GM12878 (cell line): ENCODE data around the gene SMIM35. TPM values are rescaled to one million over a fixed set of nuclear protein-coding genes. Genes with fewer than 3 reads are reported as not detected.

ENCODE experiments used
- ATAC-seq: fragments of 200-7000 bp; cut with Tn5 transposase; 3 replicates; pipeline ENCODE4 v1.9.1; 2020; ENCODE audit warnings: mild to moderate bottlenecking, moderate library complexity
- BruUV-seq: library from RNA; stranded (reverse); fragments of 400-500 nt; replicated peaks from 2 replicates; lab custom pipeline; 2021; lab: Mats Ljungman, UMichigan
- CTCF ChIA-PET: fragments of 300-600 bp; sonication (Branson Sonifier 250); formaldehyde crosslinking; extraction: SDS; loops from one replicate; lab custom pipeline; 2021; ENCODE audit warnings: inconsistent platforms; lab: Yijun Ruan, JAX
- POLR2A ChIA-PET: fragments of 350-600 bp; formaldehyde crosslinking; extraction: SDS; loops from one replicate; lab custom pipeline; 2021; ENCODE audit warnings: inconsistent platforms; lab: Charles Lee
- RAD21 ChIA-PET: fragments of 300-600 bp; sonication (Branson Sonifier 250); formaldehyde crosslinking; loops from one replicate; lab custom pipeline; 2023; ENCODE audit warnings: antibody characterized with exemption; ENCODE audit not compliant: unreplicated experiment; lab: Charles Lee
- SMC1A ChIA-PET: fragments of 300-600 bp; sonication (Branson Sonifier 250); formaldehyde crosslinking; loops from one replicate; lab custom pipeline; 2023; ENCODE audit not compliant: unreplicated experiment, uncharacterized antibody; lab: Charles Lee
- DNase-seq: peaks from one replicate; pipeline ENCODE4 v3.0.0-alpha.2; 2011; ENCODE audit warnings: low read depth, low spot score
- FAIRE-seq: peaks from 3 replicates; lab custom pipeline; 2011; peaks lifted over from hg19 to GRCh38; lab: Jason Lieb, UNC
- H2AFZ ChIP-seq: 2 replicates; pipeline ENCODE4 v1.6.0; 2011; ENCODE audit warnings: low read depth, low read length, control low read depth; ENCODE audit not compliant: control insufficient read depth
- H3K27ac ChIP-seq: 2 replicates; pipeline ENCODE4 v1.5.1; 2011; ENCODE audit warnings: control low read depth; ENCODE audit not compliant: control insufficient read depth, insufficient read depth
- H3K27me3 ChIP-seq, 2 experiments: replicated peaks in 1 of 2; 2 replicates each; pipeline versions ENCODE4 v1.6.0 to v1.6.1; 2011; ENCODE audit warnings: low read length in 1 of 2; ENCODE audit not compliant: control insufficient read depth in 2 of 2, insufficient read depth in 2 of 2
- H3K36me3 ChIP-seq, 2 experiments: 2 replicates each; pipeline ENCODE4 v1.5.1; 2011; ENCODE audit warnings: low read length in 1 of 2; ENCODE audit not compliant: control insufficient read depth in 2 of 2, insufficient read depth in 2 of 2
- H3K4me1 ChIP-seq: 2 replicates; pipeline ENCODE4 v1.6.1; 2011; ENCODE audit warnings: mild to moderate bottlenecking, low read length, moderate library complexity, mixed read lengths; ENCODE audit not compliant: control insufficient read depth, insufficient read depth
- H3K4me2 ChIP-seq: 2 replicates; pipeline ENCODE4 v1.6.0; 2011; ENCODE audit warnings: control low read depth; ENCODE audit not compliant: control insufficient read depth, insufficient read depth
- H3K4me3 ChIP-seq: fragments of 200-600 bp; sonication (generic); 2 replicates; pipeline ENCODE4 v1.5.1; 2016
- H3K79me2 ChIP-seq: 2 replicates; pipeline ENCODE4 v1.6.0; 2011; ENCODE audit warnings: low read length; ENCODE audit not compliant: control insufficient read depth, insufficient read depth
- H3K9ac ChIP-seq: 2 replicates; pipeline ENCODE4 v1.8.0; 2011; ENCODE audit warnings: low read length, control low read depth, mixed read lengths; ENCODE audit not compliant: control insufficient read depth, insufficient read depth
- H3K9me3 ChIP-seq: replicated peaks from 3 replicates; pipeline ENCODE4 v1.5.1; 2011; ENCODE audit warnings: mild to moderate bottlenecking, low read length; ENCODE audit not compliant: control insufficient read depth, insufficient read depth
- H4K20me1 ChIP-seq: 2 replicates; pipeline ENCODE4 v1.6.0; 2011; ENCODE audit not compliant: control insufficient read depth, insufficient read depth
- BRCA1 ChIP-seq: IDR thresholded peaks from 2 replicates; pipeline ENCODE4 v1.6.1; 2011; ENCODE audit warnings: low read depth, low read length, improper control_type of control experiment
- CBX5 ChIP-seq: sonication (generic); IDR thresholded peaks from 2 replicates; pipeline ENCODE4 v1.6.1; 2016; ENCODE audit warnings: low read depth, moderate library complexity, mild to moderate bottlenecking, inconsistent platforms
- GATAD2B ChIP-seq: fragments of 450-650 bp; conservative IDR thresholded peaks from 2 replicates; pipeline ENCODE4 v1.6.1; 2017; ENCODE audit warnings: low read depth, mild to moderate bottlenecking, moderate library complexity
- HDAC6 ChIP-seq: fragments of 200-600 bp; sonication (generic); IDR thresholded peaks from one replicate; pipeline ENCODE4 v1.8.0; 2017; ENCODE audit warnings: antibody characterized with exemption; ENCODE audit not compliant: unreplicated experiment
- PBX3 ChIP-seq: IDR thresholded peaks from 2 replicates; pipeline ENCODE4 v1.6.1; 2011; ENCODE audit warnings: mild to moderate bottlenecking, low read depth, low read length, moderate library complexity; ENCODE audit not compliant: insufficient replicate concordance
- PKNOX1 ChIP-seq: fragments of 450-650 bp; IDR thresholded peaks from 2 replicates; pipeline ENCODE4 v1.6.1; 2016; ENCODE audit warnings: mild to moderate bottlenecking
- SIX5 ChIP-seq: IDR thresholded peaks from 2 replicates; pipeline ENCODE4 v1.6.1; 2011; ENCODE audit warnings: mild to moderate bottlenecking, low read depth, low read length, moderate library complexity; ENCODE audit not compliant: severe bottlenecking
- SMAD1 ChIP-seq: fragments of 450-650 bp; IDR thresholded peaks from 2 replicates; pipeline ENCODE4 v1.6.1; 2018; ENCODE audit warnings: mild to moderate bottlenecking, low read depth; ENCODE audit not compliant: partially characterized antibody
- SMAD5 ChIP-seq: IDR thresholded peaks from 2 replicates; pipeline ENCODE4 v1.6.1; 2016; ENCODE audit warnings: antibody characterized with exemption, low read depth
- SMARCA5 ChIP-seq: fragments of 450-650 bp; IDR thresholded peaks from 2 replicates; pipeline ENCODE4 v1.6.1; 2017; ENCODE audit warnings: mild to moderate bottlenecking
- TBL1XR1 ChIP-seq: IDR thresholded peaks from 2 replicates; pipeline ENCODE4 v1.6.1; 2012; ENCODE audit warnings: low read depth, low read length, improper control_type of control experiment
- USF1 ChIP-seq: IDR thresholded peaks from 2 replicates; pipeline ENCODE4 v1.6.1; 2011; ENCODE audit warnings: borderline replicate concordance, low read depth, mild to moderate bottlenecking, moderate library complexity, mixed read lengths, low read length; ENCODE audit not compliant: insufficient read depth; ENCODE audit errors: extremely low read length
- USF2 ChIP-seq: IDR thresholded peaks from 2 replicates; pipeline ENCODE4 v1.6.1; 2011; ENCODE audit warnings: low read depth, low read length, improper control_type of control experiment, borderline replicate concordance
- ZNF217 ChIP-seq: fragments of 450-650 bp; IDR thresholded peaks from 2 replicates; pipeline ENCODE4 v1.6.1; 2017; ENCODE audit warnings: antibody characterized with exemption, mild to moderate bottlenecking
- ZNF384 ChIP-seq: IDR thresholded peaks from 2 replicates; pipeline ENCODE4 v1.6.1; 2012; ENCODE audit warnings: low read depth, mild to moderate bottlenecking, low read length, improper control_type of control experiment, borderline replicate concordance
- ZSCAN29 ChIP-seq: fragments of 450-650 bp; IDR thresholded peaks from 2 replicates; pipeline ENCODE4 v1.6.1; 2017; ENCODE audit warnings: mild to moderate bottlenecking, moderate library complexity
- WGBS: methylation state at CpG from one replicate; pipeline ENCODE4 v1.1.6; 2016; ENCODE audit warnings: low lambda C conversion rate; ENCODE audit not compliant: insufficient replicate concordance, insufficient coverage; ENCODE audit errors: missing lambda C conversion rate; 5-methylcytosine and 5-hydroxymethylcytosine counted together
- in situ Hi-C: fragments of 300-500 bp; cut with MboI; formaldehyde crosslinking; loops from 9 replicates; pipeline ENCODE4 v1.14.3; 2018; ENCODE audit warnings: mixed read lengths
- intact Hi-C: fragments of 100-400 bp; cut with micrococcal nuclease; formaldehyde crosslinking; loops from one replicate; pipeline ENCODE4 v1.14.2; 2022; ENCODE audit not compliant: unreplicated experiment
- polyA plus RNA-seq, 11 experiments: library from polyadenylated mRNA; depleted of rRNA in 4 of 11; unstranded in 6 of 11; stranded (reverse) in 5 of 11; fragments of >200 nt; fragmentation: Nextera tagmentation in 4 of 11; fragmentation: Illumina TruSeq in 1 of 11; extraction: Ambion mirVana in 4 of 11; extraction: Trizol in 1 of 11; gene quantifications; 1 replicate in 1 of 11; 2 replicates in 10 of 11; pipeline versions ENCODE4 v1.2.1 to v1.2.3, GENCODE V29; 2011 to 2016; ENCODE audit warnings: inconsistent platforms in 2 of 11, missing spikeins in 2 of 11, low read depth in 1 of 11
- total RNA-seq, 4 experiments: library from RNA; depleted of rRNA in 3 of 4; stranded (reverse); fragments of >200 nt in 3 of 4; fragmentation: Illumina TruSeq in 1 of 4; extraction: Trizol in 1 of 4; gene quantifications; 2 replicates each; pipeline versions ENCODE4 v1.2.1 to v1.2.3, GENCODE V29; 2013 to 2021

SMIM35 gene
- total and polyA plus RNA-seq, 10 of the 15 experiments (the other 5 are each of a cell fraction or from before 2014, with no cell fraction given), result 0.02 to 1.1 (median 0.05) TPM; not detected in 5

- no peak for TF ChIP-seq SMARCA5
Measured at GRCh38 chr11:118027694-118028093, 59.1 kb downstream of the SMIM35 start (continued).

- ChIA-PET SMC1A (interaction anchor here (0.9 to 2.6 kb wide), 10 partner anchors 9 to 74 kb away, joined by 3 to 12 read pairs (median 4); no protein-coding TSS in a partner anchor), POLR2A (interaction anchor here (1.6 kb wide), 1 partner anchor 8 kb away, joined by 7 read pairs; no protein-coding TSS in a partner anchor), CTCF (interaction anchor here (0.7 to 2.2 kb wide), 15 partner anchors 9 to 564 kb away, joined by 3 to 6 read pairs (median 4); no protein-coding TSS in a partner anchor), RAD21 (interaction anchor here (1.2 to 1.5 kb wide), 3 partner anchors 23 to 70 kb away, joined by 3 to 6 read pairs (median 3); no protein-coding TSS in a partner anchor)
- Histone ChIP-seq H3K4me1 (peaks cover 4% of the 10 kb centered on the region), H3K27me3 (no peaks in the 10 kb centered on the region), H3K27ac (no peak overlapping the region), H3K4me3 (no peak overlapping the region), H3K9ac (no peak overlapping the region), H3K79me2 (no peaks in the 10 kb centered on the region), H3K9me3 (peaks cover 17% of the 10 kb centered on the region; the same call in 2 of the 3 replicates), H3K36me3 (no peaks in the 10 kb centered on the region), H2AFZ (no peak overlapping the region), H3K4me2 (no peak overlapping the region), H4K20me1 (no peaks in the 10 kb centered on the region)
- DNase-seq (no peak), ATAC-seq (no peak), FAIRE-seq (no peak)
- intact Hi-C loops (no loop called here), in situ Hi-C loops (no loop called here)
- TF ChIP-seq HDAC6 (no peak), CBX5 (no peak), ZNF384 (no peak), ZSCAN29 (no peak), SMAD5 (no peak), TBL1XR1 (no peak), SIX5 (no peak), BRCA1 (no peak), PKNOX1 (no peak), PBX3 (no peak), USF1 (no peak), SMAD1 (no peak), USF2 (no peak), ZNF217 (no peak), GATAD2B (no peak)
- BruUV-seq, result no TSS peak
- 4% methylated on average over 1 of the region's 1 CpG for WGBS
Measured at GRCh38 chr11:118021146-118021545, 65.6 kb downstream of the SMIM35 start.
